ENCODE results near the gene GTPBP4.

The GTPBP4 gene

GRCh38 chr10:962342-962741, 25.9 kb upstream of the GTPBP4 start:
- no peak for TF ChIP-seq CTCF (IDR thresholded peaks at IDR 0.05)

GRCh38 chr10:963186-963585, 25.0 kb upstream of the GTPBP4 start:
- no peak for TF ChIP-seq CTCF (IDR thresholded peaks at IDR 0.05)

- no peak for TF ChIP-seq CTCF (IDR thresholded peaks at IDR 0.05)
Measured at GRCh38 chr10:963655-964054, 24.6 kb upstream of the GTPBP4 start.

DNA sequence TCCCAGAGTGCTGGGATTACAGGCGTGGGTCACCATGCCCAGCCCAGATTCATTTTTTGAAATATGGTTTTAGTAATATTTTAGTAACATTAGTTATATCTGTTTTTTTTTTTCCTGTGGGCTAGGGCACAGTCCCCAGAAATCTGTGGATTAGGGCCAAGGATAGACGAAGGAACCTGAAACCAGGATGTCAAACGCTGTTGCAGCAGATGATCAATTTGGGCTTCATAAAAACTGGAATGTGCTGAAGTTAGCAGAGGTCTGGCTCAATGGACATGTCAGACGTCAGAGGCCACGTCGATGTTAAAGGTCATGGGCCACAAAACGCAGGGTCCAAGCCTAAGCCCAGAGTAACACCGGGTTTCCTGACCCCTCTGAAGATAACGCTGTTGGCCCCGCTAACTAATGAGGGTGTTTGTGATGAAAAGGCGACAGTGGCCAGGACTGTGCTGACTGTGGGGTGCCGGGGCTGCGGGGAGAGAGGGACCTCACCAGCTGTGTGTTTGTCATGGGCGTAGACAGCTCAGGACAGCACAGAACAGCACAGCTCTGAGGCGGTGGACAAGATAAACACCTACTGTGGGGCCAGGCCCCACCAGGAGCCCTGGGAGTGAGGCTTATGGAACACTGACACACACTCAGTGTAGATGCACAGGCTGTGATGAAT, 23.8 kb upstream of the GTPBP4 start:
- TF ChIP-seq CTCF (IDR thresholded peaks at IDR 0.05): no peak

GRCh38 chr10:964988-965417, 23.2 kb upstream of the GTPBP4 start:
- no peak for TF ChIP-seq CTCF (IDR thresholded peaks at IDR 0.05)

- no peak for TF ChIP-seq CTCF (IDR thresholded peaks at IDR 0.05)
Measured at GRCh38 chr10:966466-967235, 21.6 kb upstream of the GTPBP4 start.

DNA sequence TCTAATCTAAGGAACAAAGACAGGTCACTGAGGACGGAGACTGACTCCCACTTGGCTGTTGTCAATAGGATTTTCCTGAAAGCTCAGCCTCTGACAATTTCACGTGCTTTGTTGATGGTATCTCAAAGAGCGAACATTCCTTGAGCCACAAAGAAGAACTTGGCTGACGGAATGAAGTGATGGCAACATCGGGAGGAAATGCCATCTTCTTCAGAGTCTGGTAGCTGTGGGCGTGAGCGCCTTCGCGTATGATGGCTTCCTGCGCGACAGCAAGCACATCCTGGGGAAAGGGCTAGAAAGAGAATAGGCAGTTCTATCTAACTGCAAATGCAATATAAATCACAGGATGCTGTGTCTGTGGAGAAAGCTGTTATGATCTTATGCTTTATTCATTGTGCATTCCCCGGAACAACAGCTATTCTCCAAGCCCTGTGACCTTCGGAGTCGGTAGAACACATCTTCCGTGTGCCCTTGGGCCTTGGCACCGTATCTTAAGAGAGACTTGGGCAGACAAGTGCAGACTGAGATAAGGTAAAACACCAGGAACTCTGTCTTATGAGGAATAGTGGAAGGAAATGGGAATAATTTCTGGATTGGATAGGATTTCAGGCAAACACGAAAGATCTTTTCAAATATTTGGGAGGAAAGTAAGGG, 19.6 kb upstream of the GTPBP4 start:
- no peak for TF ChIP-seq CTCF (IDR thresholded peaks at IDR 0.05)
